Sigmoid colon (tissue), 4 donors: ENCODE data around the gene UVRAG.

ENCODE experiments used
- EP300 ChIP-seq, 4 donors: sonication (generic); formaldehyde crosslinking; IDR thresholded peaks; one replicate each; pipeline ENCODE4 v1.6.1; 2017; ENCODE audit warnings: antibody characterized with exemption in 4 of 4
- POLR2A ChIP-seq, 2 donors: fragments of 450-650 bp; IDR thresholded peaks; one replicate each; pipeline ENCODE4 v1.6.1; 2016; ENCODE audit warnings: antibody characterized with exemption in 2 of 2, mild to moderate bottlenecking in 2 of 2, moderate library complexity in 2 of 2
- POLR2AphosphoS5 ChIP-seq, 4 donors: sonication (generic); formaldehyde crosslinking; IDR thresholded peaks; one replicate each; pipeline ENCODE4 v1.6.1; 2017; ENCODE audit warnings: antibody characterized with exemption in 4 of 4
- TF ChIP-seq, protein P1 (sequence below), 4 experiments: fragments of 450-650 bp in 3 of 4; fragments of 200-600 bp in 1 of 4; IDR thresholded peaks; one replicate each; pipeline ENCODE4 v1.5.1; 2016 to 2019; ENCODE audit warnings: antibody characterized with exemption in 4 of 4, mild to moderate bottlenecking in 3 of 4, moderate library complexity in 2 of 4

GRCh38 chr11:75903276-75903675, 88.3 kb downstream of the UVRAG start:
- TF ChIP-seq, protein P1, sequence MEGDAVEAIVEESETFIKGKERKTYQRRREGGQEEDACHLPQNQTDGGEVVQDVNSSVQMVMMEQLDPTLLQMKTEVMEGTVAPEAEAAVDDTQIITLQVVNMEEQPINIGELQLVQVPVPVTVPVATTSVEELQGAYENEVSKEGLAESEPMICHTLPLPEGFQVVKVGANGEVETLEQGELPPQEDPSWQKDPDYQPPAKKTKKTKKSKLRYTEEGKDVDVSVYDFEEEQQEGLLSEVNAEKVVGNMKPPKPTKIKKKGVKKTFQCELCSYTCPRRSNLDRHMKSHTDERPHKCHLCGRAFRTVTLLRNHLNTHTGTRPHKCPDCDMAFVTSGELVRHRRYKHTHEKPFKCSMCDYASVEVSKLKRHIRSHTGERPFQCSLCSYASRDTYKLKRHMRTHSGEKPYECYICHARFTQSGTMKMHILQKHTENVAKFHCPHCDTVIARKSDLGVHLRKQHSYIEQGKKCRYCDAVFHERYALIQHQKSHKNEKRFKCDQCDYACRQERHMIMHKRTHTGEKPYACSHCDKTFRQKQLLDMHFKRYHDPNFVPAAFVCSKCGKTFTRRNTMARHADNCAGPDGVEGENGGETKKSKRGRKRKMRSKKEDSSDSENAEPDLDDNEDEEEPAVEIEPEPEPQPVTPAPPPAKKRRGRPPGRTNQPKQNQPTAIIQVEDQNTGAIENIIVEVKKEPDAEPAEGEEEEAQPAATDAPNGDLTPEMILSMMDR (IDR thresholded peaks at IDR 0.05) = no peak
- no peak for TF ChIP-seq POLR2A (IDR thresholded peaks at IDR 0.05)
- TF ChIP-seq EP300 (IDR thresholded peaks at IDR 0.05) = no peak
- TF ChIP-seq POLR2AphosphoS5 (IDR thresholded peaks at IDR 0.05) = no peak
